HUDEP-2 (cell line): ENCODE data around the gene TMEM117.
A peak's percentile ranks its signal among the peaks of the same experiment; 100 is the strongest.

ENCODE experiments used
- DNase-seq, 76 experiments: peaks; one replicate each; lab custom pipeline; 2025; ENCODE audit not compliant: unreplicated experiment in 76 of 76; lab: John Stamatoyannopoulos, UW

The TMEM117 gene

DNA sequence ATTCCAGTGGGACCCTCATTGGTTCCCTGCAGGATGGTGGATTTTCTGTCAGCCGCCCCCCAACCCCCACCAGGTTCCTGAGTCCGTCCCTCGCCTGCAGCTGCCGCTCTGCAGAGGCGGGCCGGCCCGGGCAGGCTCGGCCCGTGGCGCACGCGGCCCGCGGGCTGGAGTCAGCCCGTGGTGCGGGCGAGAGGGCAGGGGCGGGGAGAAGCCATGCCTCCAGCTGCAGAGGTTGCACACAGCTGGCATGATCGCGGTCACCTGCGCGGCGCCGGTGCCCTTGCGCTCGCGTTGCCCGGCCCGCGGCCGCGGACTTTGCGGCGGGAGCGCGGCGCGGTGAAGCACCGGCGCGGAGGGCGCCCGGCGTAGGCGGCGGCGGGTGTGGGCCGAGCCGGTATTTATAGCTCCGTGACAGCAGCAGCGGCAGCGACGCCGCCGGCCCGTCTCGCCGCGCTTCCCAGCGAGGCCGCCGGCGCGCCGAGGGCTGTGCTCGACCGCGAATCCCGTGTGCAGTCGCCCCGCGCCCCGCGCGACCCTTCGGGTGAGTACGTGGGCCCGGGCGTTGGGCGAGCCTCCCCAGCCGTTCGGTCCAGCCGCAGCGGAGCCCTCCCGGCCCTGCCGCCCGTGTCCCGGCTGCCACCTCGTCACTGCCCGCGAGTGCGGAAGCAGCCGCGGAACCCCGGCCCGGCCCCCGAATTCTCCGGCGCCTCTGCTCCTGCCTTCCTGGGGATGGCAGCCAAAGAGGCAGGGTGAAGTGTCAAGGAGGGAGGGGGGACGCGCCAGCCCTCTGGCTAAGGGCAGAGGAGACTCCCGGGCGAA, at the start of gene TMEM117:
Gene TMEM117 (plus strand): TSS at position 426 of the 819 bp plus-strand sequence.
- DNase-seq, result peak in 67 of 76 experiments; percentile 10 to 70 (median 45)

DNA sequence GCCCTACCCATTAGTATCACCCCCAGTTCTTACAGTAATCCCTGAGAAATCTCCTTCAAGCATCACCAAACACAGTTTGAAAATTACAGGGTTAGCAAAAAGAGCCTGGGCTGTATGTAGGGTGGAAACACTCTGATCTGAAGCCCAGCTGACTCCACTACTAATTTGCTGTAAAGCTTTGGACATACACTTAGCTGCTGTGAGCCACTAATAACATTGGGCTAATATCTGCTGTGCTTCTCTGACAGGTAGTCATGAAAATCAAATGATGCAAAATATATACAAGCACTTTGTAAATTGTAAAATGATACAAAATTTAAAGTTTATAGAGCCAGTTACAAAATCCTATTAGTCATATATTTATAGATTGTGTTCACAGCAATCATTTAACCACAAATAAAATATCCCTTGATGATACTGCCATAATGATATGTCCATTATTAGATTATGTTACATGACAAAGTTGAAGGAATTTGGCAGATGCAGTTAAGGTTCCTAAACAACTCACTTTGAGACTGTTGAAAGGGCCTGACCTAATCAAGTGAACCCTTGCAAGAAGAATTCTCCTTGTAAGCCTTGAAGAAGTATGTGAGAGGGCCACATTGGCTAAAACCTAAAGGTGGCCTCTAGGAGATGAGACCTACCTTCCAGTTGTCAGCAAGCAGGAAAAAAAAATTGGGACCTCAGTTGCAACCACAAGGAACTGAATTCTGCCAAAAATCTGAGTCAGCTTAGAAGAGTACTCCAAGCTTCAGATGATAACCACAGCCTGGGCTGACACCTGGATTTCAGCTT, 48.8 kb upstream of the TMEM117 start:
- no peak for DNase-seq

DNA sequence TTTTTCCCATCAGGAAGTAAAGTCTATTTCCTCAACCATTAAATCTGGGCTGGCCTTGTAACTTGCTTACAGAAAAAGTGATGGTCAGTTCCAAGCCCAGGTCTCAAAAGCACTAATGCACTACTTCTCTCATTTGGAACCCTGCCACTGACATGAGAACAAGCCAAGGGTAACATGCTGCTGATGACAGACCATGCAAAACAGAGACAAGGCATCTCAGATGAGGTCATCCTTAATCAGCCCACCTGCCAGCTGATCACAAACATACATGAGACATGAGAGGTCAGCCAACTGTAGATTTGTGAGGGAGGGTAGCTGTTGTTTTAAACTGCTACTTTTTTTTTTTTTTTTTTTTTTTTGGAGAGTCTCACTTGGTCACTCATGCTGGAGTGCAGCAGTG, 45.9 kb upstream of the TMEM117 start:
- peak in 1 of 76 experiments; percentile 20 for DNase-seq

DNA sequence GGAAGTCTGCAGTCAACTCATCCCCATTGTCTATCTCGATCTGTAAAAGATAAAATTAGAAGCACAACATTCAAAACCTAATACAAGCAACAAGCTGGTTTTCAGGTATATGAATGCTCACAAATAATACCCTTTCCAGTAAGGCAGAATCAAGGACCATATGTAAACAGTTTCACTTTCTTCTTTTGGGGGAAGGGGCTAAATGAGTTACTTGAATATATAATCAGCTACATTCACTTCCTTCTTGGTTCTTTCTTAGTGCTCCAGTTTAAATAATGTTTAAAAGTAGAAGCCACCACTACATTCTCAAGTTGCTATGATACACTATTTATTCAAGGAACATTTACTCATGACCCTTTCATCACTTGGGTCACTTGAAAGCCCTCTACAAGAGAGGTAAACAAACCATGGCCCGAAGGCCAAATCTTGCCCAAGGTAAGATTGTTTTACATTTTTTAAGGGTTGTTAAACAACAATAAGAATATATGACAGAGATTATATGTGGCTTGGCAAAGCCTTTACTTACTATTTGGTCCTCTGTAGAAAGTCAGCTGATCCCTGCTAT, 40.1 kb upstream of the TMEM117 start:
- no peak for DNase-seq

DNA sequence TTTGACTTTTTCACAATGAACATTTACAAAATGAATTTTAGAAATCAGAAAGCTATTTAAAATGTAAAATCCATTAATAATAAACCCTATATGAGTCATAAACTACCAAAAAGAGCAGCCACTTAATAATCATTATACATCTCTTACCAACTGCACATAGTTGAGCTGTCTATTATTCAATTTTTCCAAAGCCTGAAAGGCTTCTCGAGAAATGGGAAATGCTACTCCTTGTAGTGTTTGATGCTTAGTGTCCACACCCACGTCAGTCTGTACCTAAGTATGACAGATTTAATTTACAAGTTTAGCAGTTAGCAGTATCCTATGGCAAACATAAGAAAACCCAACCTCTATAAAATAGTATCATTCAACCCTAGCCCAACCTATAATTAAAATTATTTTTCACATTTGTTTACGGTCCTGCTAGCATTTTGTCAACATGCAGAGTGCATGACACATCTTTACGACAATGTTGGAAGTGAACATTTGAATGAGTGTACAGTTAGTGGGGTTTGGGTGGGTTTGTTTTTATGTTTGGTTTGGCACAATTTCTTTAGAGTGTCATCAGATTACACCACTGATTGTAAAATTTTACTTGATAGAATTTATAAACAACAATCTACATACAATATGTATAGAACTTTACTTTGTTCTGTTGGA, 38.2 kb upstream of the TMEM117 start:
- no peak for DNase-seq

DNA sequence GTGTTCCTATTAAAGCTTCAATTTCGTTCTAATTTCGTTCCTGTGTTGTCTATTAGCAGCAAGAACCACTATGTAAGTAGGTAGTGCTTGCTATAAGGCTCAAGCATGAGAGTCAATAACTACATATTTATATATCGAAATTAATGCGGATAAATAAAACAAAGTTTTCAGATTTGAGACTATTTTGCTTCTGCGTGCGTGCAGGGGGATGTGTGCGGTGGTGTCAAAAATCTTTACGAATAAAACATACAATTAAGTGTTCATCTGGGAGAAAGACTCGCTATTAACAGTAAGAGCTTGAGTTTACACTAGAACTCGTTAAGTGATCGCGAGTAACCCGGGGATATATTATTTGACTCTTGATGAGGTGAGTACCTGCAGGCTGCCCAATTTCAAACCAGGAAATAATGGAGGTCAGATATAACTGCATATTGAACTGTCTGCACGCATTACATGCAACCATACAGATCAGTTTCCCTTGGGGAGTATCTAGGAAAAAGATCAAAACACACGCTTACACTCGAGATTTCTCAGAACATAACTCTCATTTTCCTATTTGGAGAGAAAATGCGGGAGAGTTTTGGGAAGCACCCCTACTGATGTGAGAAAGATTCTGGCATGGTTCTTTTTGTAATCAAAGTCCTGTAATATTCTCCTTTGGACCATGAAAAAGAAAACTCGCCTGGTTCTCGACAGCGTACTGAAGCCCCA, 30.6 kb upstream of the TMEM117 start:
- peak in 5 of 76 experiments; percentile 4 to 27 (median 8) for DNase-seq

DNA sequence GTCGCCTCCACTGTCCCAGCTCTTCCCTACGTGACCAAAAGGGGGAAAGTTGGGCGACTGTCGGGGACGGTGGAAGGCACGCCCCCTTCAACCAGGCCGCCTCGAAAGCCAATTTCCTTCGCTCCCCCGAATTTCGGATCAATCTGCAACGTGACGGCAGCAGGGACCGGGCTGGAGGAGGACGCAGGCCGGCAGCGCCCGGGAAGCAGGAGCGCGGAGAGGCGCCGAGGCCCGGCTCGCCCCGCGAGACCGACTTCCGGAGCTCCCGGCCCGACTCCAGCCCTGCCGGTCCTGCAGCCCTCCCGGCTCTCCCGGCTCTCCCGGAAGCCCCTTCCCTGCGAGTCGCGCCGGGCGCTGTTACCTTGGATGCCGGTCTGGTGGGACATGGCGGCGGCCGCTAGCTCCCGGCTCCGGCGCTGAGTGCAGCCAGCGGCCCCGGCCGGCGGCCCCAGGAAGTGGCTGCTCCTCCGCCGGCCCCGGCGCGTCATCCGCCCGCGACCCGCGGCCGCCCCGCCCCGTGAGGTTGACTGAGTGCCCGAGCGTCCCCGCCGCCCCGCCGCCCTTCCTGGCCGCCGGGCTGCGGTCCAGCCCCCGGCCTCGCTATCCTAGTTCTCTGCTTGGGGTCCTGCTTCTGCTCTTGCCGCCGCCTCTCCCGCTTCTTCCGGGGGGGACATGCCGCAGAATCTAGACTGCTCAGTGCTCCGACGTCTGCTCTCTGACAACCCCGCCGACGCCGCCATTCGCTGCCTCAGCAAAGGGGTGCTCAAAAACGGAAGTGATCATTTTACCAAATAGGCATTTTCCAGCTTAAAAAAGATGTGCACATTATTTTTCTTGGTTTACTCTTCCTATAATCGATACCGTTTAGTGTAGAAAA, 29.8 kb upstream of the TMEM117 start, which contains the start of gene TWF1:
Gene TWF1 (minus strand): TSS at position 458 of the 877 bp plus-strand sequence. CDS start 72 bp downstream, at position 386.
- peak in 69 of 76 experiments; percentile 16 to 84 (median 65) for DNase-seq

DNA sequence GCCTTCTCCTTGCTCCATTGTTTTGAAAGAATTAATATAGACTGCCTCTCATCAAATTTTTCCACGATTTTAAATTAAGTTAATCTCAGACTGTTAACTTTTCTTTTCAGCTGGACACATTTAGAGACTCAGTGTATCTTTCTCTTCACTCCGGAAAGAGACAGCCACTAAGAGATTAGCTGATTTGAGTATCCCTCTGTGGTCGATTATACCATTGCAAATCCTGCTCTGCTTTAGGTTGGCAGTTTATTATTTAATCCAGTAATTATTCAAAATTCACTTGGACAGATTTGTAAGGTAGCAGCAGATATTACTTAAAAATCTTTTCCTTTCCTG, 29.2 kb upstream of the TMEM117 start:
- DNase-seq, result no peak

DNA sequence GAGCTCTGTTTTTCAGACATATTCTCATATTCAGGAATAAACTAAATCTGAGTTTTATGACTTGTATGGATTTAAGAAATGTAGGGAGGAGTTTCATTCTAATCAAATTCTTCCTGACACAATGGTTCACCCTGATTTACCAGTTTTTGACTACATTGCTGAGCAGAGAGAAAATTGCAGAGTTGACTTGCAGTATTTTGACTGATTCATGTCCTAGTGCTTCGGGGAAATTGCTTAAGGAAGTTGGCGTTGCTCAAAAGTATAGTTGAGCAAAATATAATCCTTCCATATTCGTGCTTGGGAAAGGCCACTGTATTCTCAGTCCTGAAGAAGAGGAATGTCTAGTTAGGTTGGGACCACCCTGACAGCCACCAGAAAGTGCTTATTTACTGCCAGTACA, 28.5 kb upstream of the TMEM117 start:
- DNase-seq, result no peak

DNA sequence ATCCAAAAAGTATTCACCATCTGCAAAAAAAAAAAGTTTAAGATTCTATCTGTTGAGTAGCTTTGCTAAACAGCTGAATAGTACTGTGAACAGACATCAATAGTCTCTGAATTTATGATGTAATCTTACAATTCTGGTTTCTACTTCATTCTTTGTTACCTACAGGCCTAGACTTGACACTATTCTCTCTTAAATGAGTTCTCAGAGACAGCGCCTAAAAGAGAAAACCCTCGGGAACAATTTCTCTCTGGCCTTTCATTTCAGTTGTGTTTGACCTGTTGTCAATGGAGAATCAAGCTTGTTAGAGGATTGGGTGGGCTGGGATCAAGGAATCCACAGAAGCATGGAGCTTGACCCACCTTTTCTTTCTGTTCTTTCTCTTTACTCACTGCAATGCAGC, 23.8 kb upstream of the TMEM117 start:
- no peak for DNase-seq

DNA sequence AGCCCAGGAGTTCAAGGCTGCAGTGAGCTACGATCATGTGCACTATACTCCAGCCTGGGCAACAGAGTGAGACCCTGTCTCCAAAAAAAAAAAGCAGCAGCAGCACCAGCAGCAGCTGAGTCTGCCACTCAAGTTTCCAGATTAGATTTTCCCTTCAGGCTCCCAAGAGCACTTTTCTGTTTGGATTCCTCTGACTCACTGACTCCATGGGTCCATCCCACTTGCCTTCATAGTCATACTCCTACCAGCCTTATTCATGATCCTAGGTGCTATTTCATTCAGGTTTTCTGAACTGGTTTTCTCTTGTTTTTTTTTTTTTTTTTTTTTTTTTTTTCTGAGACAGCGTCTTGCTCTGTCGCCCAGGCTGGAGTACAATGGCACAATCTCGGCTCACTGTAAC, 23.0 kb upstream of the TMEM117 start:
- DNase-seq, result no peak

DNA sequence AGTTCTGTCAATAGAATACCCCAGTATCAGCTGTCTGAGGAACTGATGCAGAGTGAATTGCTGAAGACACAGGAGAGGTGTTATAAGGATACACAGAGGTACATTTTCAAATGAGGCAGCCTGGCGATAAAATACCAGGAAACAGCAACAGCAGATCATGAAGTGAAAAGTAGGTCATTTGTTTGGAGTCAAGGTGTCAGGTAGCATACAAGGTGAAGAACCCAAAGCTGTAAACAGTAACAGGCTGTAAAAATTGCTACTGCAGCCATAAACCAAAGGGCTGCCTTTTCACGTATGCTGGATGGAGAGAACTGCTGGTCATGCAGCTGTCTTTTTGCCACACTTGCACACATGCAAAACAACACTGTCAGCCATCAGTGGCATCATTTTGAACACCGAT, 20.5 kb upstream of the TMEM117 start:
- DNase-seq, result no peak

DNA sequence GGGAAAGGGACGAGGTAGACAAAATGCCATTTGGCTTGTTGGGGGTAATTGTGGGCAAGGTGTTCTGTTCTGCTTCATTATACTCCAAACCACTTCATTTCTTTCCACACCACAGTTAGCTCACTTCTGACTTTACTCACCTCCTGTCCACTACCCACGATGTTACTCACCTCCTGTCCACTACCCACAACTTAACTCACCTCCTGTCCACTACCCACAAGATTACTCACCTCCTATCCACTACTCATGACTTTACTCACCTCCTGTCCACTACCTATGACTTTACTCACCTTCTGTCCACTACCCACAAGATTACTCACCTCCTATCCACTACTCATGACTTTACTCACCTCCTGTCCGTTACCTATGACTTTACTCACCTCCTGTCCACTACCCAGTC, 19.7 kb upstream of the TMEM117 start:
- DNase-seq, result no peak

DNA sequence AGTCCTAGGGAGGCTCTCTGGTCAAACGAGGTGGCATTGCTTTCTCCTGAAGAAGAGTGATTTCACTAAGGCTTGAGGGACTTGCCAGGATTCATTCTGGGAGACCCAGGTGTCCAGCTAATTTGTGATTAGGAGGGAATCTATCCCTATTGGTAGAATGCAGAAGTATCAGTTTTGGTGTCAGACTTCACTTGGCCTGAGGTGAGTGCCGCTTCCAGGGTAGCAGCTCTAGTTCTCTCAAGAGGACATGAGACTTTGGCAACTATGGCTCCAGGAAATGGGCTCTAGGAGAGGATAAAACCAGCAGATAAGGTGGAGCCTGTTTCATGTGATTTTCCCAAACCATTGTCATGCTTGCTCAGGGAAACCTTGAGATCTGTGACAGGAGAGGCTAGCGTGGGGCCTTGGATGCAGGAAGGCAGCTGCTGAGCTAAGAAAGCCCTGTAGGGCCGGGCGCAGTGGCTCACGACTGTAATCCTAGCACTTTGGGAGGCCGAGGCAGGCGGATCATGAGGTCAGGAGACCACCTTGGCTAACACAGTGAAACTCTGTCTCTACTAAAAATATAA, 11.6 kb upstream of the TMEM117 start:
- DNase-seq, result no peak

DNA sequence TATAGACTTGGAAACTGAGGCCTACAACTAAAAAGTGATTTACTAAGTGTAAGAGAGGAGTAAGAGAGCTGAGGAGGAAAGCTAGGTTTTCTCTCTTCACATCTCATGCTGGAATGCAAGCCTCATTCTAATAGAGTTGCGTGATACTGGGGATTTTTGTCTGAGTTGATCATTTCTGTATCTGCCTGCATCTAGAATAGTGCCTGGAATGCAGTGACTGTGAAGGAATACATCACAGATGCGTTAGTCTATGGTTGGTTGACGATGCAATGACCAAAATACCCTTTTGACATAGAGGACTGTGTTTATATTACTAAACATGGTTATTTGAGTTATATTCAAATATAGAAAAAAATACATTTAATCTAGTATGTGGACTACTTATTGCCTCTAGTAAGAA, 9.2 kb upstream of the TMEM117 start:
- no peak for DNase-seq

DNA sequence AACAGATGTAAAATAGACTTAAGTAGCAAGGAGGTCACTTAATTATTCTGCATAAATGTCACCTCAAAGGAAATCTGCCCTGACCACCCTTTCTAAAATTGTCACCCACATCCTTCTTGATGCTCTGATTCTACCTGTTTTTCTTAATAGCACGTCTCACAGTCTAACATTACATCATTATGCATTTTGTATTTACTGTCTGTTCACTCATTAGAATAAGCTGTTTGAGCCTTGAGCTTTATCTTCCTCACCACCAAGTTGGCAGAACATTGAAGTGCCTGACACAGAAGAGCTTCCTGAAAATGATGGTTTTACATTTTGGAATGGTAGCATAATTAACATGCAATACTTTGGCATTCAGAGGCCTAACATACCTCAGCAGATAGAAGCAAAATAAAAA, 8.8 kb upstream of the TMEM117 start:
- no peak for DNase-seq

DNA sequence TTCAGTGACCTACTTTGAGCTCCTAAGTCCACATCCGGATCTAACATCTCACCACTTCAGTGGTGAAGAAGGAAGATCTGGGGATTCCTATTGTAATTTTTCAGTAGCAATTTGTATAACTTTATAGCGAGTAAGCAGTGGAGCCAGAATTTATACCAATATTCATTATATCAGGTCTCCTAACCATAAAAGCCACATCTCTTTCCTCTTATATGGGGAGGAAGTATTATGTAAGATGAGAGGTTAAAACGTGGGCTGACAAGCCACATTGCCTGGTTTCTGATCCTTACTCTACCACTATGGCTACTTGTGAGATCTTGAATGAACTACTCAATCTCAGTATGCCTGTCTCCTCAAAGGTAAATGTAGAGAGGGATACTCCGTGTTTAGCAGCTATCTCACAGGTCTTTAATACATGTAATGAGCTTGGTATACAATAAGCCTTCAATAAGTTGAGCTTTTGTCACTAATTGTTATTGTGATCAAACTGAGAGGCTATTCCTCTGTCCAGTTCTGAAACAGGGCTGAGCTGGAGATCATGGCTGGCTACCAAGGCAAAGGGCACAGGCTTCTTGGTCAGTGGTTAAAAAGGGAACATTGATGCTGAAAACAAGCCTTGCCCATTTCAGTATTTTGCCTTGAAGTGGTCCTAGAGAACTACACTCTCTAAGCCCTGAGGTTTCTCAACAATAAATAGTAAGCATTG, 3.3 kb upstream of the TMEM117 start:
- no peak for DNase-seq

DNA sequence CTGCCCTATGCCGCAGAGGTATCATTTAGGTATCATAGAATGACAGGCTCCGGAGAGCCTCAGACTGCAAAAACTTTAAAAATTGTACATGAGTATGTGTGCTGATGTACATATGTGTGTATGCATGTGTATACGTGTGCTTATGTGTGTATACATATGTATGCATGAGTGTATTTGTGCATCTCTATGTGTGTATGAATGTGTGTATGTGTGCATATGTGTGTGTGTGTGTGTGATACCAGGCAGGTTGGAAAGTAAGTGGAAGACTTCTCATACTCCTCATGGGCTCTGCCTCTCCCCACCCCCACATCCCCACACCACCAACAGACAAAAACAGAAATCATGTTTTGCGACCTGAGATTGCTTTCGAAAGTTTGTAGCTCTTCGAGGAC, 621 bp upstream of the TMEM117 start:
- DNase-seq, result peak in 10 of 76 experiments; percentile 13 to 57 (median 37)
